Loucy (cell line): ENCODE data around the gene CDHR5.

Experiments
- CTCF ChIP-seq: fragments of 200-600 bp; sonication (generic); conservative IDR thresholded peaks from 2 replicates; pipeline ENCODE4 v1.5.1; 2014; ENCODE audit warnings: mild to moderate bottlenecking, antibody characterized with exemption, low read length
- EZH2phosphoT487 ChIP-seq: fragments of 200-600 bp; IDR thresholded peaks from 2 replicates; pipeline ENCODE4 v1.6.1; 2018; ENCODE audit warnings: antibody characterized with exemption, mild to moderate bottlenecking, moderate library complexity, borderline replicate concordance

- TF ChIP-seq CTCF, result no peak
- TF ChIP-seq EZH2phosphoT487, result no peak
These were observed 12.0 kb upstream of the CDHR5 start, which contains the start of gene DRD4 for GRCh38 chr11:636511-637332.
